ENCODE results near the gene USPL1. TPM values are rescaled to one million over a fixed set of nuclear protein-coding genes. Genes with fewer than 3 reads are reported as not detected.

USPL1 gene
- total RNA-seq, 1 donor from 2014 or later = 17.1 TPM

- no peak for DNase-seq (ENCODE audit: low spot score)
Measured at GRCh38 chr13:30656178-30656577, 38.5 kb downstream of the USPL1 start.

- no peak for DNase-seq (ENCODE audit: low spot score)
Measured at GRCh38 chr13:30659980-30660379, 42.3 kb downstream of the USPL1 start.

GRCh38 chr13:30660796-30661195, 43.1 kb downstream of the USPL1 start:
- no peak for DNase-seq (ENCODE audit: low spot score)

GRCh38 chr13:30664689-30665275, 47.1 kb downstream of the USPL1 start:
- DNase-seq (ENCODE audit: low spot score) = no peak

- DNase-seq (ENCODE audit: low spot score) = no peak
Measured at GRCh38 chr13:30665638-30666037, 47.9 kb downstream of the USPL1 start.

- no peak for DNase-seq (ENCODE audit: low spot score)
Measured at GRCh38 chr13:30666113-30666512, 48.4 kb downstream of the USPL1 start.

- no peak for DNase-seq (ENCODE audit: low spot score)
Measured at GRCh38 chr13:30667014-30667413, 49.3 kb downstream of the USPL1 start.

GRCh38 chr13:30668312-30668711, 50.6 kb downstream of the USPL1 start:
- no peak for DNase-seq (ENCODE audit: low spot score)

GRCh38 chr13:30671271-30671815, 53.6 kb downstream of the USPL1 start:
- no peak for DNase-seq (ENCODE audit: low spot score)

GRCh38 chr13:30673669-30674521, 56.2 kb downstream of the USPL1 start:
- DNase-seq (ENCODE audit: low spot score) = peak; percentile 97

GRCh38 chr13:30675717-30676116, 58.0 kb downstream of the USPL1 start:
- DNase-seq (ENCODE audit: low spot score) = no peak

- DNase-seq (ENCODE audit: low spot score) = no peak
Measured at GRCh38 chr13:30676672-30677071, 59.0 kb downstream of the USPL1 start.

GRCh38 chr13:30679483-30680330, 62.0 kb downstream of the USPL1 start:
- DNase-seq (ENCODE audit: low spot score) = no peak

- DNase-seq (ENCODE audit: low spot score) = no peak
Measured at GRCh38 chr13:30681843-30682242, 64.1 kb downstream of the USPL1 start.

- no peak for DNase-seq (ENCODE audit: low spot score)
Measured at GRCh38 chr13:30685320-30685859, 67.7 kb downstream of the USPL1 start.

GRCh38 chr13:30685987-30686386, 68.3 kb downstream of the USPL1 start:
- DNase-seq (ENCODE audit: low spot score) = no peak

- DNase-seq (ENCODE audit: low spot score) = no peak
Measured at GRCh38 chr13:30687601-30688000, 69.9 kb downstream of the USPL1 start.

- no peak for DNase-seq (ENCODE audit: low spot score)
Measured at GRCh38 chr13:30689752-30690151, 72.0 kb downstream of the USPL1 start.

GRCh38 chr13:30690282-30691188, 72.8 kb downstream of the USPL1 start:
- DNase-seq (ENCODE audit: low spot score) = no peak

GRCh38 chr13:30692113-30692512, 74.4 kb downstream of the USPL1 start:
- DNase-seq (ENCODE audit: low spot score) = no peak

All from mesenteric fat pad (tissue), 1 donor.